ENCODE results near the gene TTC3.

Gene TTC3

DNA sequence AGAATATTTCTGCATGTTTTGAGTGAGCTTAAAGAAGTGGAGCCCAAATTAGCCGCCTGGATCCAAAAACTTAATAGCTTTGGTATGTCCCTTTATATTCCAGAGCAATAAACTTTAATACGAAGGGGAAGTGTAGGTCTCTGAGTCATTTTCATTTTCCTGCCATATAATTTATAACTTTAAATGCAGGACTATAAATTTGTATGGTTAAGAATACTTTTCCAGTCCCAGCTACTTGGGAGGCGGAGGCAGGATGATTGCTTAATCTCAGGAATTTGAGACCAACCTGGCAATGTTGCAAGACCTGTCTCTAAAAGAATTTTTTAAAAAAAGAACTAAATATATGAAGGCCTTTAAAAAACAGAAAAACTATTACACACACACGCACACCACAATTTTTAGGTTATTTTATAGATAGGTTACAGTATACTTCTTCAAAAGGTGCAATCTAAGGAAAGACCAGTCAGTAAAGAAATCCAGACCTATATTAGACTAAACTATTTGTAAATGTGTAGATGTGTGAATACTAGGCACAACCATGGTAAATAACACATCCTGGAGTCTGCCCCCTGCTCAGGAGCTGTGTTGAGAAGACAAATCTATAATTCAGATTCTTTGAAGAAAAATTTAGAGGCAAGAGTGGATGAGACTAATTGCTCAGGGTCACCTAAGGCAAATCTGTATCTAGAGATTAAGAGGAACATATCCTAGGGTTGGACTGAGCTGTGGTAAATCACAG is 80.3 kb downstream of the TTC3 start:
- no CpG with 5 or more reads among the region's 4 CpGs for WGBS, 2 donors (ENCODE audit: extremely low coverage in 2 of 2, insufficient read length in 2 of 2, insufficient replicate concordance in 1 of 2)
- H4K8ac ChIP-seq (ENCODE audit: low read depth, low read length), result no peak overlapping the region
- H3K4me2 ChIP-seq (ENCODE audit: insufficient read depth, low read length, poor library complexity, severe bottlenecking), result no peak overlapping the region
- no peak overlapping the region for H3K9ac ChIP-seq (ENCODE audit: low read depth, low read length, poor library complexity)
- no peaks in the 10 kb centered on the region for H3K9me3 ChIP-seq (replicated peaks in 1 of 2; ENCODE audit: control insufficient read depth in 2 of 2, insufficient read depth in 1 of 2, low read depth in 1 of 2, low read length in 2 of 2)
- H3K36me3 ChIP-seq (replicated peaks in 1 of 2; ENCODE audit: control insufficient read depth in 2 of 2, insufficient read depth in 2 of 2, low read length in 2 of 2), result peaks cover 6 to 98% of the 10 kb centered on the region in 2 donors
- no peak overlapping the region for H3K23ac ChIP-seq (ENCODE audit: low read depth, low read length, poor library complexity)
- no peaks in the 10 kb centered on the region for H3K79me1 ChIP-seq (ENCODE audit: low read depth, low read length)
- no peak for DNase-seq (ENCODE audit: low spot score)
- no peak overlapping the region for H4K91ac ChIP-seq (ENCODE audit: low read depth, low read length, poor library complexity)
- H3K18ac ChIP-seq (ENCODE audit: low read length), result no peak overlapping the region
- no peak overlapping the region for H2AFZ ChIP-seq (ENCODE audit: low read length)
- H2AK5ac ChIP-seq (ENCODE audit: low read depth, low read length), result no peak overlapping the region
- no peaks in the 10 kb centered on the region for H3K4me1 ChIP-seq (ENCODE audit: control insufficient read depth in 2 of 2, insufficient read depth in 1 of 2, low read depth in 1 of 2, low read length in 2 of 2)
- H3K27ac ChIP-seq (replicated peaks; ENCODE audit: low read length), result no peak overlapping the region
- no peak overlapping the region for H2BK12ac ChIP-seq (ENCODE audit: low read length)
- H3K4ac ChIP-seq (ENCODE audit: low read length), result no peak overlapping the region
- H3K4me3 ChIP-seq (ENCODE audit: low read length in 2 of 2), result no peak overlapping the region
- no peak overlapping the region for H2BK5ac ChIP-seq (ENCODE audit: low read length)
- no peaks in the 10 kb centered on the region for H3K27me3 ChIP-seq (ENCODE audit: control insufficient read depth in 3 of 3, insufficient read depth in 3 of 3, low read depth in 1 of 3, low read length in 3 of 3)
- no peak overlapping the region for H2BK120ac ChIP-seq (ENCODE audit: low read depth, low read length)
- H2BK15ac ChIP-seq (ENCODE audit: low read length), result no peak overlapping the region
- H3K14ac ChIP-seq (ENCODE audit: low read length), result no peak overlapping the region

GRCh38 chr21:37153935-37154350 is 80.9 kb downstream of the TTC3 start:
- H3K4me3 ChIP-seq (ENCODE audit: low read length in 2 of 2), result no peak overlapping the region
- no peak for DNase-seq (ENCODE audit: low spot score)
- H3K23ac ChIP-seq (ENCODE audit: low read depth, low read length, poor library complexity), result no peak overlapping the region
- no peak overlapping the region for H3K14ac ChIP-seq (ENCODE audit: low read length)
- no peak overlapping the region for H2AK5ac ChIP-seq (ENCODE audit: low read depth, low read length)
- H2BK5ac ChIP-seq (ENCODE audit: low read length), result no peak overlapping the region
- H3K18ac ChIP-seq (ENCODE audit: low read length), result no peak overlapping the region
- H2AFZ ChIP-seq (ENCODE audit: low read length), result no peak overlapping the region
- no peak overlapping the region for H4K91ac ChIP-seq (ENCODE audit: low read depth, low read length, poor library complexity)
- peaks cover 6 to 98% of the 10 kb centered on the region in 2 donors for H3K36me3 ChIP-seq (replicated peaks in 1 of 2; ENCODE audit: control insufficient read depth in 2 of 2, insufficient read depth in 2 of 2, low read length in 2 of 2)
- no peaks in the 10 kb centered on the region for H3K79me1 ChIP-seq (ENCODE audit: low read depth, low read length)
- no peak overlapping the region for H3K9ac ChIP-seq (ENCODE audit: low read depth, low read length, poor library complexity)
- H2BK120ac ChIP-seq (ENCODE audit: low read depth, low read length), result no peak overlapping the region
- H2BK12ac ChIP-seq (ENCODE audit: low read length), result no peak overlapping the region
- no peak overlapping the region for H2BK15ac ChIP-seq (ENCODE audit: low read length)
- no peaks in the 10 kb centered on the region for H3K27me3 ChIP-seq (ENCODE audit: control insufficient read depth in 3 of 3, insufficient read depth in 3 of 3, low read depth in 1 of 3, low read length in 3 of 3)
- H4K8ac ChIP-seq (ENCODE audit: low read depth, low read length), result no peak overlapping the region
- H3K4me2 ChIP-seq (ENCODE audit: insufficient read depth, low read length, poor library complexity, severe bottlenecking), result no peak overlapping the region
- WGBS, 2 donors (ENCODE audit: extremely low coverage in 2 of 2, insufficient read length in 2 of 2, insufficient replicate concordance in 1 of 2), result no CpG with 5 or more reads among the region's 9 CpGs
- no peak overlapping the region for H3K4ac ChIP-seq (ENCODE audit: low read length)
- H3K4me1 ChIP-seq (ENCODE audit: control insufficient read depth in 2 of 2, insufficient read depth in 1 of 2, low read depth in 1 of 2, low read length in 2 of 2), result no peaks in the 10 kb centered on the region
- H3K27ac ChIP-seq (replicated peaks; ENCODE audit: low read length), result no peak overlapping the region
- no peaks in the 10 kb centered on the region for H3K9me3 ChIP-seq (replicated peaks in 1 of 2; ENCODE audit: control insufficient read depth in 2 of 2, insufficient read depth in 1 of 2, low read depth in 1 of 2, low read length in 2 of 2)

- no peak overlapping the region for H3K4me2 ChIP-seq (ENCODE audit: insufficient read depth, low read length, poor library complexity, severe bottlenecking)
- no peaks in the 10 kb centered on the region for H3K79me1 ChIP-seq (ENCODE audit: low read depth, low read length)
- H3K4ac ChIP-seq (ENCODE audit: low read length), result no peak overlapping the region
- no peak overlapping the region for H4K8ac ChIP-seq (ENCODE audit: low read depth, low read length)
- no peak overlapping the region for H2BK120ac ChIP-seq (ENCODE audit: low read depth, low read length)
- H4K91ac ChIP-seq (ENCODE audit: low read depth, low read length, poor library complexity), result no peak overlapping the region
- H3K9me3 ChIP-seq (replicated peaks in 1 of 2; ENCODE audit: control insufficient read depth in 2 of 2, insufficient read depth in 1 of 2, low read depth in 1 of 2, low read length in 2 of 2), result no peaks in the 10 kb centered on the region
- H2BK5ac ChIP-seq (ENCODE audit: low read length), result no peak overlapping the region
- no peak overlapping the region for H3K14ac ChIP-seq (ENCODE audit: low read length)
- H3K4me1 ChIP-seq (ENCODE audit: control insufficient read depth in 2 of 2, insufficient read depth in 1 of 2, low read depth in 1 of 2, low read length in 2 of 2), result no peaks in the 10 kb centered on the region
- H3K36me3 ChIP-seq (replicated peaks in 1 of 2; ENCODE audit: control insufficient read depth in 2 of 2, insufficient read depth in 2 of 2, low read length in 2 of 2), result peaks cover 6 to 98% of the 10 kb centered on the region in 2 donors
- no peak overlapping the region for H3K18ac ChIP-seq (ENCODE audit: low read length)
- no peak overlapping the region for H3K27ac ChIP-seq (replicated peaks; ENCODE audit: low read length)
- H3K23ac ChIP-seq (ENCODE audit: low read depth, low read length, poor library complexity), result no peak overlapping the region
- no peak overlapping the region for H2AFZ ChIP-seq (ENCODE audit: low read length)
- no peak overlapping the region for H2BK12ac ChIP-seq (ENCODE audit: low read length)
- no peak overlapping the region for H2BK15ac ChIP-seq (ENCODE audit: low read length)
- no peak overlapping the region for H3K4me3 ChIP-seq (ENCODE audit: low read length in 2 of 2)
- no CpG with 5 or more reads among the region's 3 CpGs for WGBS, 2 donors (ENCODE audit: extremely low coverage in 2 of 2, insufficient read length in 2 of 2, insufficient replicate concordance in 1 of 2)
- no peak overlapping the region for H2AK5ac ChIP-seq (ENCODE audit: low read depth, low read length)
- H3K9ac ChIP-seq (ENCODE audit: low read depth, low read length, poor library complexity), result no peak overlapping the region
- DNase-seq (ENCODE audit: low spot score), result no peak
- H3K27me3 ChIP-seq (ENCODE audit: control insufficient read depth in 3 of 3, insufficient read depth in 3 of 3, low read depth in 1 of 3, low read length in 3 of 3), result no peaks in the 10 kb centered on the region
These were observed 82.1 kb downstream of the TTC3 start for GRCh38 chr21:37155186-37155585.

DNA sequence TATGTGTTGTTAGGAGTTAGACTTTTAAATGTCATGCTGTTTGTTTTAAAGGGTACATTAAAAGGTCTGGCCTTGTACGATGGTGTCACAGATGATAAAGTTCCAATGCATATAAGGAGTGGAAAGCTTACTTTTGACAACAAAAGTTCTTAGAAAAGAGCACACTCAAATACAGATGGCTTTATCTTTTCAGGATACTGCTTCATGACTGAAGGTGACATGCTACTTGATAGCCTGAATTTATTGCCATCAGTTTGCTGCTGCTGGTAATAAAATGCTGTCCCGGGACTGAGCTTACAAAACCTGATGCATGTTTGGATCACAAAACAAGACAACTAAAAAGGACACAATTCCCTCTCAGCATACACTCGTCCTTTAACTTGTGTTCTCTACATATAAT is 84.9 kb downstream of the TTC3 start:
- Histone ChIP-seq H3K27me3 (ENCODE audit: control insufficient read depth in 3 of 3, insufficient read depth in 3 of 3, low read depth in 1 of 3, low read length in 3 of 3) (no peaks in the 10 kb centered on the region), H3K9ac (ENCODE audit: low read depth, low read length, poor library complexity) (no peak overlapping the region), H2BK15ac (ENCODE audit: low read length) (no peak overlapping the region), H2BK5ac (ENCODE audit: low read length) (no peak overlapping the region), H3K36me3 (replicated peaks in 1 of 2; ENCODE audit: control insufficient read depth in 2 of 2, insufficient read depth in 2 of 2, low read length in 2 of 2) (peaks cover 11 to 99% of the 10 kb centered on the region in 2 donors), H2AFZ (ENCODE audit: low read length) (no peak overlapping the region), H2BK120ac (ENCODE audit: low read depth, low read length) (no peak overlapping the region), H2BK12ac (ENCODE audit: low read length) (no peak overlapping the region), H3K27ac (replicated peaks; ENCODE audit: low read length) (no peak overlapping the region), H3K4me2 (ENCODE audit: insufficient read depth, low read length, poor library complexity, severe bottlenecking) (no peak overlapping the region), H4K91ac (ENCODE audit: low read depth, low read length, poor library complexity) (no peak overlapping the region), H3K18ac (ENCODE audit: low read length) (no peak overlapping the region), H4K8ac (ENCODE audit: low read depth, low read length) (no peak overlapping the region), H2AK5ac (ENCODE audit: low read depth, low read length) (no peak overlapping the region), H3K4ac (ENCODE audit: low read length) (no peak overlapping the region), H3K4me1 (ENCODE audit: control insufficient read depth in 2 of 2, insufficient read depth in 1 of 2, low read depth in 1 of 2, low read length in 2 of 2) (no peaks in the 10 kb centered on the region), H3K14ac (ENCODE audit: low read length) (no peak overlapping the region), H3K9me3 (replicated peaks in 1 of 2; ENCODE audit: control insufficient read depth in 2 of 2, insufficient read depth in 1 of 2, low read depth in 1 of 2, low read length in 2 of 2) (no peaks in the 10 kb centered on the region), H3K4me3 (ENCODE audit: low read length in 2 of 2) (no peak overlapping the region), H3K23ac (ENCODE audit: low read depth, low read length, poor library complexity) (no peak overlapping the region), H3K79me1 (ENCODE audit: low read depth, low read length) (no peaks in the 10 kb centered on the region)
- no CpG with 5 or more reads among the region's 3 CpGs for WGBS, 2 donors (ENCODE audit: extremely low coverage in 2 of 2, insufficient read length in 2 of 2, insufficient replicate concordance in 1 of 2)
- DNase-seq (ENCODE audit: low spot score), result no peak

Data from neuronal stem cell (in vitro differentiated cells).